OCI-LY7 (cell line): ENCODE results near the gene TCERG1L. TPM values are rescaled to one million over a fixed set of nuclear protein-coding genes. Genes with fewer than 3 reads are reported as not detected.

Source experiments
- BruUV-seq: library from RNA; stranded (reverse); fragments of 400-500 nt; replicated peaks from 2 replicates; lab custom pipeline; 2021; lab: Mats Ljungman, UMichigan
- CTCF ChIA-PET: fragments of 300-600 bp; sonication (Branson Sonifier 250); formaldehyde crosslinking; loops from one replicate; lab custom pipeline; 2022; ENCODE audit warnings: antibody characterized with exemption; ENCODE audit not compliant: unreplicated experiment; lab: Charles Lee
- POLR2A ChIA-PET: fragments of 300-600 bp; sonication (Branson Sonifier 250); formaldehyde crosslinking; loops from one replicate; lab custom pipeline; 2022; ENCODE audit warnings: antibody characterized with exemption; lab: Charles Lee
- DNase-seq: peaks from one replicate; pipeline ENCODE4 v3.0.0-alpha.2; 2015; ENCODE audit warnings: low spot score
- H2AFZ ChIP-seq: fragments of 200-600 bp; sonication (generic), shearing (Covaris generic); 2 replicates; pipeline ENCODE4 v1.6.1; 2014; ENCODE audit warnings: mild to moderate bottlenecking, antibody characterized with exemption, low read length, moderate library complexity
- H3K27ac ChIP-seq: fragments of 200-600 bp; sonication (generic); 2 replicates; pipeline ENCODE4 v1.5.1; 2014; ENCODE audit warnings: mixed run types, low read depth, mild to moderate bottlenecking, moderate library complexity, low read length, inconsistent platforms; ENCODE audit not compliant: poor library complexity, severe bottlenecking
- H3K36me3 ChIP-seq: fragments of 200-600 bp; sonication (generic); 2 replicates; pipeline ENCODE4 v1.6.1; 2014; ENCODE audit warnings: mild to moderate bottlenecking, antibody characterized with exemption, low read length, moderate library complexity, mixed read lengths; ENCODE audit not compliant: insufficient read depth
- H3K4me1 ChIP-seq: fragments of 200-600 bp; sonication (generic); 2 replicates; pipeline ENCODE4 v1.5.1; 2014; ENCODE audit warnings: mild to moderate bottlenecking, low read length; ENCODE audit not compliant: insufficient read depth, poor library complexity, severe bottlenecking
- H3K4me2 ChIP-seq: fragments of 200-600 bp; sonication (generic); 2 replicates; pipeline ENCODE4 v1.6.1; 2014; ENCODE audit warnings: mild to moderate bottlenecking, low read length
- H3K4me3 ChIP-seq: fragments of 200-600 bp; sonication (generic); 2 replicates; pipeline ENCODE4 v1.5.1; 2014; ENCODE audit warnings: mild to moderate bottlenecking, low read depth, low read length; ENCODE audit not compliant: poor library complexity, severe bottlenecking
- H3K79me2 ChIP-seq: fragments of 200-600 bp; sonication (generic); 2 replicates; pipeline ENCODE4 v1.6.1; 2016; ENCODE audit warnings: low read depth, mild to moderate bottlenecking, low read length, moderate library complexity, mixed read lengths; ENCODE audit not compliant: insufficient read depth
- H3K9me2 ChIP-seq: fragments of 200-600 bp; sonication (generic); 2 replicates; pipeline ENCODE4 v1.6.1; 2016; ENCODE audit warnings: mild to moderate bottlenecking, low read length, mixed read lengths; ENCODE audit not compliant: insufficient read depth
- H3K9me3 ChIP-seq: fragments of 200-600 bp; sonication (generic); 2 replicates; pipeline ENCODE4 v1.6.1; 2014; ENCODE audit warnings: mild to moderate bottlenecking, mixed run types, low read length, mixed read lengths
- H4K20me1 ChIP-seq: fragments of 200-600 bp; sonication (generic); 2 replicates; pipeline ENCODE4 v1.6.1; 2014; ENCODE audit warnings: mild to moderate bottlenecking, antibody characterized with exemption, low read length, moderate library complexity, mixed read lengths; ENCODE audit not compliant: insufficient read depth
- CTCF ChIP-seq: fragments of 200-600 bp; sonication (generic); conservative IDR thresholded peaks from 2 replicates; pipeline ENCODE4 v1.5.1; 2014; ENCODE audit warnings: mild to moderate bottlenecking, antibody characterized with exemption, low read length, moderate library complexity, mixed read lengths
- EZH2phosphoT487 ChIP-seq: fragments of 200-600 bp; sonication (generic); IDR thresholded peaks from 2 replicates; pipeline ENCODE4 v1.6.1; 2018; ENCODE audit warnings: low read depth, borderline replicate concordance, mild to moderate bottlenecking, mixed run types, antibody characterized with exemption, low read length, moderate library complexity, mixed read lengths
- intact Hi-C: fragments of 100-400 bp; cut with micrococcal nuclease; formaldehyde crosslinking; loops from one replicate; pipeline ENCODE4 v1.10.0; 2022; ENCODE audit not compliant: unreplicated experiment
- total RNA-seq, 2 experiments: library from RNA; depleted of rRNA in 1 of 2; stranded (reverse); fragments of >200 nt in 1 of 2; shearing (Covaris generic) in 1 of 2; gene quantifications; 2 replicates each; pipeline ENCODE4 v1.2.3, GENCODE V29; 2014 to 2022

The TCERG1L gene
- total RNA-seq, 2 experiments from 2014 or later = not detected

- Histone ChIP-seq H4K20me1 (no peaks in the 10 kb centered on the region), H3K9me2 (no peaks in the 10 kb centered on the region), H3K27ac (no peak overlapping the region), H3K4me3 (no peak overlapping the region), H3K4me2 (no peak overlapping the region), H3K36me3 (no peaks in the 10 kb centered on the region), H2AFZ (no peak overlapping the region), H3K9me3 (no peaks in the 10 kb centered on the region), H3K79me2 (no peaks in the 10 kb centered on the region), H3K4me1 (no peaks in the 10 kb centered on the region)
- intact Hi-C loops = no loop called here
- ChIA-PET CTCF (no interaction called here), POLR2A (no interaction called here)
- no TSS peak for BruUV-seq
- no peak for DNase-seq
- TF ChIP-seq CTCF = peak; percentile 36; the same call in 1 of the 2 replicates
- no peak for TF ChIP-seq EZH2phosphoT487
Observed at GRCh38 chr10:131088619-131089018, 222.9 kb downstream of the TCERG1L start.

GRCh38 chr10:131087464-131088215 is 223.9 kb downstream of the TCERG1L start:
- intact Hi-C loops = no loop called here
- no peaks in the 10 kb centered on the region for H3K36me3 ChIP-seq
- no peaks in the 10 kb centered on the region for H3K9me3 ChIP-seq
- no peak overlapping the region for H3K4me2 ChIP-seq
- ChIA-PET CTCF (no interaction called here), POLR2A (no interaction called here)
- H4K20me1 ChIP-seq = no peaks in the 10 kb centered on the region
- H3K9me2 ChIP-seq = no peaks in the 10 kb centered on the region
- H3K27ac ChIP-seq = no peak overlapping the region
- BruUV-seq = no TSS peak
- no peaks in the 10 kb centered on the region for H3K4me1 ChIP-seq
- no peak overlapping the region for H3K4me3 ChIP-seq
- no peaks in the 10 kb centered on the region for H3K79me2 ChIP-seq
- no peak overlapping the region for H2AFZ ChIP-seq
- no peak for DNase-seq
- TF ChIP-seq EZH2phosphoT487 (no peak), CTCF (no peak)

GRCh38 chr10:131086511-131086910 is 225.0 kb downstream of the TCERG1L start:
- ChIA-PET CTCF (no interaction called here), POLR2A (no interaction called here)
- no peak overlapping the region for H3K27ac ChIP-seq
- no peak overlapping the region for H3K4me2 ChIP-seq
- DNase-seq = no peak
- H3K9me3 ChIP-seq = no peaks in the 10 kb centered on the region
- intact Hi-C loops = no loop called here
- BruUV-seq = no TSS peak
- H3K4me3 ChIP-seq = no peak overlapping the region
- no peak overlapping the region for H2AFZ ChIP-seq
- TF ChIP-seq EZH2phosphoT487 (no peak), CTCF (no peak)
- H3K4me1 ChIP-seq = no peaks in the 10 kb centered on the region
- H4K20me1 ChIP-seq = no peaks in the 10 kb centered on the region
- no peaks in the 10 kb centered on the region for H3K36me3 ChIP-seq
- no peaks in the 10 kb centered on the region for H3K79me2 ChIP-seq
- H3K9me2 ChIP-seq = no peaks in the 10 kb centered on the region
